Colon (tissue), 2 donors: ENCODE results near the gene SLCO3A1.

Source experiments
- FAIRE-seq: peaks from 2 replicates; lab custom pipeline; 2012; peaks lifted over from hg19 to GRCh38; lab: Jason Lieb, UNC
- donor health status: control.
- donor health status: control.

Gene SLCO3A1

DNA sequence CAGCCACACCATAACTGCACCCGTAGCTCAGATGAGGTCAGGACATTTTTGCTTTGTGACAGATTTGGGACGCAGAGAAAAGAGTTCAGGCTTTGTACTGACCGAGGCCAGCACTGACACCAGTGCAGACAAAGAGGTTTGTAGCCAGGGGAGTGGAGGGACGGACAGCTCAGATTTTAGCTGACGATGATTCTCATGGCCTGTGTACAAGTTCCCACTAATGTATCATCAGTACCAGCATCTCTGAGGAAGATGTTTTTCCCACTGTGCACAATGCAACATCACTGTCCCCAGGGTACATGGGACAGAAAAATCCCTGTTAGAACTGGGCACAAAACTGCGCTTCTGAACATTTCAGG is 112.7 kb downstream of the SLCO3A1 start:
- no peak for FAIRE-seq

DNA sequence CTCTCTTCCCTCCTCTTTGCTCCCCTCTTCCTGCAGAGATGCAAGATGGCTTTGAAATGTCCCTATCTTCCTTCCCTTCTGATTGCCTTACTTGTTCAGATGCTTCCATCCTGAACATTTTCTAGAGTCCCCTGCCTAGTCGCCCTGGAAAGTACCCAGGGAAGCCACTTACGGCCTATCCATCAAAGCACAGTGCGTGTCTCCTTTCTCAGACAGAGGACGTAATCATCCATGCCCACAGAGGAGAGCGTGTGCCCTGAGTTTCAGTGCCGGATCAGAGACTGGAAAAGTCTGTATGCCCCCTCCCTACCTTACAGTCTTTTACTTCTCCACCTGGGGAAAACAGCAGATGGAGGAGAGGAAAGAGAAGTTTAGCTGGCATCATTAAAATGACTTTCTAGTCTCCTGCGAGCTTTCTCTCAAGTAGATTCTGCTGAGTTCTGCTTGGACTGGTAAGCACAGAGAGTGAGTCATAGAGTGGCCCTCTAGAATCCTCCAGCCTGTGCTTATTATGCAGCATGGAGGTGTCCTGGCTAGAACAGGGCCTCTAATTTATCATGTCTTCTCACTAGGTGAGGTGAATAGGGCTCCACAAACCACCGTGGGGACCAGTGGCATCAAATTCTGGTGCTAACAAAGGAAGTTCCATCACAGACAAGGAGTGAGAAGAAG is 114.6 kb downstream of the SLCO3A1 start:
- no peak for FAIRE-seq

- FAIRE-seq, result no peak
These were observed 115.1 kb downstream of the SLCO3A1 start for GRCh38 chr15:91968610-91969009.

GRCh38 chr15:91970142-91970541 is 116.6 kb downstream of the SLCO3A1 start:
- FAIRE-seq, result no peak

GRCh38 chr15:91973481-91973880 is 120.0 kb downstream of the SLCO3A1 start:
- no peak for FAIRE-seq

DNA sequence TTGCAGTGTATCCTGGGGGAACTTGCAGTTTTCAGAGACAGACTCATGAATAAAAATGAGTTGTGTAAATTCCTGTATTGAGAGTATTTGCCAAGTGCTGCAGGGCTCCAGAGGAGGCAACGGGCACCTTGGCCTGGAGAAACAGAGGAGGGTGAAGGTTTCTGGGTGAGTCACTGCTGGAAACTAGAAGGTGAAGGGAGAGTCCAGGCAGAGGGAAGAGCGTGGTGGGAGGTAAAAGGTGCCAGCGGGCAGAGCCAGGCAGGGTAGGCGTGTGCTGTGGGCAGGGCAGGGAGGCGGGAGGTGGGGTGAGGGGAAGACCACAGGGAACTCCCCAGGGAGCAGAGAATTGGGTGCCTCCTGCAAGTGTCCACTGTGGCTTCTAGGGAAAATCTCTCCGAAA is 120.8 kb downstream of the SLCO3A1 start:
- no peak for FAIRE-seq

GRCh38 chr15:91975241-91975978 is 121.9 kb downstream of the SLCO3A1 start:
- no peak for FAIRE-seq

GRCh38 chr15:91976966-91977365 is 123.5 kb downstream of the SLCO3A1 start:
- FAIRE-seq, result no peak

- FAIRE-seq, result no peak
These were observed 127.2 kb downstream of the SLCO3A1 start for GRCh38 chr15:91980502-91981267.

GRCh38 chr15:91981821-91982800 is 128.6 kb downstream of the SLCO3A1 start:
- no peak for FAIRE-seq

- no peak for FAIRE-seq
These were observed 130.3 kb downstream of the SLCO3A1 start for GRCh38 chr15:91983729-91984340.

DNA sequence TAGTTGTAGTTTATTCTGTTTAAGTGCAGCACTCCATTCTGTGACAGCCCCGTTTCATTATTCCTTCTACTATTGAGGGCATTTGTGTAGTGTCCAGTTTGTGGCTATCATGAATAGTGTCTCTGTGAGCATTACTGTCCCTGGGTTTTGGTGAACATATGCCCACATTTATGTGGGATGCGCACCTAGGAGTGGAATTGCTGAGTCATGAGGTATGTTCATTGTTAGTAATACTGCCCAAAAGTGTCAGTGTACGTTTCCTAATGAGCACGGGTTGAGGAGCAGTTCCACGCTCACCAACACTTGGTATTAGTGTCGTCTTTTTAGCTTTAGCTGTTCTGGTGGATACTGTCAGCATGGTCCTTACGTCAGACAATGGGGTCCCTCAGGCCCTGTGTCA is 131.8 kb downstream of the SLCO3A1 start:
- FAIRE-seq, result no peak

DNA sequence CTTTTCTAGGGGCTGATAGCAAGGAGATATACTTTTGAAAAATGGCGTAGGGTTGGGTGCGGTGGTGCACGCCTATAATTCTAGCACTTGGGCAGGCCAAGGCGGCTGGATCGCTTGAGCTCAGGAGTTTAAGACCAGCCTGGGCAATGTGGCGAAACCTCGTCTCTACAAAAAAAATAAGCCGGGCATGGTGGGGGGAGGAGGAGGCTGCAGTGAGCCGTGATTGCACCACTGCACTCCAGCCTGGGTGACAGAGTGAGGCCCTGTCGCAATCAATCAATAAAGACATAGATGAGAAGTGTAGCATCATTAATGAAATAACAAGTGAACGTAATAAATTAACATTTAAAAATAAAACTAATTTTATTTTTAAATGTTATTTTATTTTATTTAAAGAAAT is 134.6 kb downstream of the SLCO3A1 start:
- no peak for FAIRE-seq

GRCh38 chr15:91988655-91989054 is 135.1 kb downstream of the SLCO3A1 start:
- no peak for FAIRE-seq

DNA sequence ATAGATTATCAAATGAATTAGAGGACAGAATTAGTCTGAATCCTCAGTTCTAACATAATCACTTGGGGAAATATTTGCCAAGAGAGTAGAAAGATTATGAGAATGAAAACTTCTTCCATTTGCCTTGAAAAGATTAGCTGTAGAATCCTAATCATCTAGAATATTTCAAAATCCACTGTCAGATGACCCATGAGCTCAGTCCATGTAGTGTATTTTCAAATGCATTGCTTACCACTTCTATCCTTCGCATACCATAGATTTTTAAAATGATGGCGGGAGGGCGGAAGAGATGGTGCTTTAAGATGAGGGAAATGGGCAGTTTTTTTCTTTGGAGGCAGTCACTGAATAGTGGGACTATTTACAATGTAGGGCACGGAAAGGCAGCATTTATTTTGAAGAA is 136.3 kb downstream of the SLCO3A1 start:
- no peak for FAIRE-seq

GRCh38 chr15:91992945-91993344 is 139.4 kb downstream of the SLCO3A1 start:
- FAIRE-seq, result no peak

DNA sequence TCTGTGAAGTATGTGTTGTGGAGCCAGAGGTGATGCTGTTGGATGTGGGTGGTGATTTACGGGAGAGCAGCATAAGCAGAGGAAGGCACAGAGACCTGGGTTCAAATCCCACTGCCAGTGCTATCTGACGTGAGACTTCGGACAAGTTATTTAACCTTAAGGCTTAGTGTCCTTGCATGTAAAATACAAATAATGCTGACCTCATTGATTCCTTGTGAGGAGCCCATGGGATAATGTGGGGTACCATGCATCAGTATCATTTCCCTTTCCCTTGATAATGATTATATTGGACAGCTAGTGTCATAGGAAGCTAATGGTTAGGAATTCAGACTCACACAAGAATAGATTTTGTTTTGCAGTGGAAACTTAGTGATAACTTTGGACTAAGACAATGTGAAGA is 141.6 kb downstream of the SLCO3A1 start:
- no peak for FAIRE-seq

DNA sequence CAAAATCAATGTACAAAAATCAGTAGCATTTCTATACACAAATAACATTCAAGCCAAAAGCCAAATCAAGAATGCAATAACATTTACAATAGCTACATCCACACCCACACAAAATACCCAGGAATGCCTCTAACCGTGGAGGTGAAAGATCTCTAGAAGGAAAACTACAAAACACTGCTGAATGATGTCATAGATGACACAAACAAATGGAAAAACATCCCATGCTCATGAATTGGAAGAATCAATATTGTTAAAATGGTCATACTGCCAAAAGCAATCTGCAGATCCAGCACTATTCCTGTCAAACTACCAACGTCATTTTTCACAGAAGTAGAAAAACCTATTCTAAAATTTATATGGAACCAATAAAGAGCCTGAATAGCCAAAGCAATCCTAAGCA is 143.7 kb downstream of the SLCO3A1 start:
- FAIRE-seq, result no peak

GRCh38 chr15:92000709-92001108 is 147.2 kb downstream of the SLCO3A1 start:
- no peak for FAIRE-seq

DNA sequence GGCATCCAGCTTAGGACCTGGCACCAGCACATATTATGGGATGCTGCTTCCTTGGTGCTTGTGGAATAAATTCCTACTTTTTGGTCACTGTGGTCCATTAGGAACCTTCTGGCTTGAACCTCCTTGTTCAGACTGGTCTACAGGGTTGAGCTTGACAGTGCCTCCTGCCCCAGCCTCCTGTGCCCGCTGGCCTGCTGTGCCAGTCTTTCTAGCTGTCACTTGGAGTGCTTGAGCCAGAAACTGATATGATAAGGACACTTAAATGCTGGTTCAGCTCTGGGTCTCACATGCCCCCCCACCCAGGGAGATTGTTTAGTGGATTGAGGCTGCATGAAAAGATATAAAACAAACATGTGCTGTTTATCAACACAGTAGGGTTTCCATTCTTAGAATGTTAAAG is 147.8 kb downstream of the SLCO3A1 start:
- FAIRE-seq, result no peak

GRCh38 chr15:92002666-92003065 is 149.2 kb downstream of the SLCO3A1 start:
- no peak for FAIRE-seq
